Fibroblast of lung (primary cell): ENCODE measurements around the gene REPS1.

Source experiments
- EZH2 ChIP-seq: IDR thresholded peaks from 2 replicates; pipeline ENCODE4 v1.5.1; 2012; ENCODE audit warnings: low read length, control low read depth, mild to moderate bottlenecking; ENCODE audit errors: missing control alignments
- TF ChIP-seq, protein P1 (sequence below), 2 donors: IDR thresholded peaks in 1 of 2; conservative IDR thresholded peaks in 1 of 2; 1 replicate in 1 of 2; 2 replicates in 1 of 2; pipeline ENCODE4 v1.5.1; 2011 to 2012; ENCODE audit warnings: low read length in 2 of 2, control low read depth in 1 of 2, inconsistent platforms in 1 of 2, low read depth in 1 of 2, mild to moderate bottlenecking in 1 of 2

DNA sequence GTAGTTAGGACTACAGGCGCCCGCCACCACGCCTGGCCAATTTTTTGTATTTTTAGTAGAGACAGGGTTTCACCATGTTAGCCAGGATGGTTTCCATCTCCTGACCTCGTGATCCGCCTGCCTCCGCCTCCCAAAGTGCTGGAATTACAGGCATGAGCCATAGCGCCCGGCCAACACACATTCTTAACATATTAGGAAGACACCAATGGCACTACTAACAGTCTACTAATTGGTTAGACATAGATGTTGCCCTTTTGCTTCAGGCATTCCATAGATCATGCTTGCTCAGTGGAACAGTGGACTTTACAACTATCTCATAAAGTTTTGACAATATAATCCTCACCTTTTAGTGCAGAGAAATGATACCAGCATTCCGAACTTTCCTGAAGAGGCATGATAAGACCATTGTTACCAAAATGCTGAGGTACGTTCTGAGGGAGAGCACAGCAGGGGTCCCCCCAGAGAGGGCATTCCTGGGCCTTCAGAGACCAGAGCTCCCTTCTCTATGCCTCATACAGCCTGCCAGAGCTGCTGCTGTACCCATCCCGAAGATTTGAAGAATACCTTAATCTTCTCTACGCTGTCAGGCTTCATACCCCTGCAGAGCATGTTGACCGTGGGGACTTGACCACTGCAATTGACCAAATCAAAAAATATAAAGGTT lies 102.8 kb downstream of the REPS1 start:
- TF ChIP-seq, protein P1, sequence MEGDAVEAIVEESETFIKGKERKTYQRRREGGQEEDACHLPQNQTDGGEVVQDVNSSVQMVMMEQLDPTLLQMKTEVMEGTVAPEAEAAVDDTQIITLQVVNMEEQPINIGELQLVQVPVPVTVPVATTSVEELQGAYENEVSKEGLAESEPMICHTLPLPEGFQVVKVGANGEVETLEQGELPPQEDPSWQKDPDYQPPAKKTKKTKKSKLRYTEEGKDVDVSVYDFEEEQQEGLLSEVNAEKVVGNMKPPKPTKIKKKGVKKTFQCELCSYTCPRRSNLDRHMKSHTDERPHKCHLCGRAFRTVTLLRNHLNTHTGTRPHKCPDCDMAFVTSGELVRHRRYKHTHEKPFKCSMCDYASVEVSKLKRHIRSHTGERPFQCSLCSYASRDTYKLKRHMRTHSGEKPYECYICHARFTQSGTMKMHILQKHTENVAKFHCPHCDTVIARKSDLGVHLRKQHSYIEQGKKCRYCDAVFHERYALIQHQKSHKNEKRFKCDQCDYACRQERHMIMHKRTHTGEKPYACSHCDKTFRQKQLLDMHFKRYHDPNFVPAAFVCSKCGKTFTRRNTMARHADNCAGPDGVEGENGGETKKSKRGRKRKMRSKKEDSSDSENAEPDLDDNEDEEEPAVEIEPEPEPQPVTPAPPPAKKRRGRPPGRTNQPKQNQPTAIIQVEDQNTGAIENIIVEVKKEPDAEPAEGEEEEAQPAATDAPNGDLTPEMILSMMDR (conservative IDR thresholded peaks at IDR 0.05 in 1 of 2, IDR thresholded peaks at IDR 0.05 in 1 of 2; ENCODE audit: low read depth in 1 of 2, low read length in 2 of 2) = no peak
- no peak for TF ChIP-seq EZH2
